ENCODE results near the gene IGFN1.

IGFN1 gene

GRCh38 chr1:201183753-201184152 lies 6.9 kb upstream of the IGFN1 start:
- H3K36me3 ChIP-seq: no peaks in the 10 kb centered on the region
- H3K4me3 ChIP-seq (ENCODE audit: low read depth in 1 of 2, low read length in 1 of 2): no peak overlapping the region
- peaks cover 20% of the 10 kb centered on the region for H3K27me3 ChIP-seq
- H3K27ac ChIP-seq: no peak overlapping the region
- H3K9me3 ChIP-seq: no peaks in the 10 kb centered on the region
- TF ChIP-seq, protein P1, sequence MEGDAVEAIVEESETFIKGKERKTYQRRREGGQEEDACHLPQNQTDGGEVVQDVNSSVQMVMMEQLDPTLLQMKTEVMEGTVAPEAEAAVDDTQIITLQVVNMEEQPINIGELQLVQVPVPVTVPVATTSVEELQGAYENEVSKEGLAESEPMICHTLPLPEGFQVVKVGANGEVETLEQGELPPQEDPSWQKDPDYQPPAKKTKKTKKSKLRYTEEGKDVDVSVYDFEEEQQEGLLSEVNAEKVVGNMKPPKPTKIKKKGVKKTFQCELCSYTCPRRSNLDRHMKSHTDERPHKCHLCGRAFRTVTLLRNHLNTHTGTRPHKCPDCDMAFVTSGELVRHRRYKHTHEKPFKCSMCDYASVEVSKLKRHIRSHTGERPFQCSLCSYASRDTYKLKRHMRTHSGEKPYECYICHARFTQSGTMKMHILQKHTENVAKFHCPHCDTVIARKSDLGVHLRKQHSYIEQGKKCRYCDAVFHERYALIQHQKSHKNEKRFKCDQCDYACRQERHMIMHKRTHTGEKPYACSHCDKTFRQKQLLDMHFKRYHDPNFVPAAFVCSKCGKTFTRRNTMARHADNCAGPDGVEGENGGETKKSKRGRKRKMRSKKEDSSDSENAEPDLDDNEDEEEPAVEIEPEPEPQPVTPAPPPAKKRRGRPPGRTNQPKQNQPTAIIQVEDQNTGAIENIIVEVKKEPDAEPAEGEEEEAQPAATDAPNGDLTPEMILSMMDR (IDR thresholded peaks at IDR 0.05): no peak
- peaks cover 0 to 10% of the 10 kb centered on the region in 2 experiments for H3K4me1 ChIP-seq (ENCODE audit: control insufficient read depth in 1 of 2, insufficient read depth in 1 of 2, low read depth in 1 of 2, low read length in 1 of 2)

DNA sequence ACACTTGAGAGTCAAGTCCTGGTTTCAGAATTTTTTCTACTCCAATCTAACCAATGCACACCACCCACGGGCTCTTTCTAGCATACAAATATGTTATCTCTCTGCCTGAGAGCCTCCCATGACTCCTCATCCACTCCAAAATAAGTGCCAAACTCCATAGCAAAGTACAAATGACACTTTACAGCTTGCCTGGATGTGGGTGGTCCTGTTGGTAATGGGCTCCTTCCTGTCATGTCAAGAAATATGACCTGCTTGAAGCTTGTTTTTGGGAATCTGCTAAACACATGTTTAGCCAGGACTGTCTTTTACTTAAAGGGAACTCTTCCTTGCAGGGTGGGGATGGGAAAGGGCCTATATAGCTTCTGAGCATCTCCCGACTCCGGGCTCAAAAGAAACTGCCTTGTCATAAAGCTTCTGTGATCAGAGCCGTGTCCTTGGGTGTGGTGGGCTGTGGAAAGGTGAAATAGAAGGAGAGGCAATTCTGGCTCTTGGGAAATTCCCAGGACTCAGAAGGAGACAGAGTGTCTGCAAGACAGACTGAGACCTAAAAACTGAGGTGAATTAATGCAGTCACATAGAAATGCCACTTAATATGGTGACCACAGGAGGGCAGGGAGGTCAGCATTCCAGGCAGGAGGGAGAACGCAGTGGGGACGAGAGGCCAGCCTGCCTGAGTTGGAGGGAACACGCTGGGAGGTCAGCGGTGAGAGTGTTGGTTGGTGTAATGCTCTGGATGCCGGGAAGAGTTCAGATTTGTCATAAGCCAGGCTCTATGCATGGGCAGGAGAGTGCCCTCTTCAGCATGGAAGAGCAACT lies 6.1 kb upstream of the IGFN1 start:
- H3K9me3 ChIP-seq: no peaks in the 10 kb centered on the region
- peaks cover 0 to 10% of the 10 kb centered on the region in 2 experiments for H3K4me1 ChIP-seq (ENCODE audit: control insufficient read depth in 1 of 2, insufficient read depth in 1 of 2, low read depth in 1 of 2, low read length in 1 of 2)
- no peaks in the 10 kb centered on the region for H3K36me3 ChIP-seq
- H3K27me3 ChIP-seq: peaks cover 24% of the 10 kb centered on the region
- H3K4me3 ChIP-seq (ENCODE audit: low read depth in 1 of 2, low read length in 1 of 2): no peak overlapping the region
- no peak overlapping the region for H3K27ac ChIP-seq
- TF ChIP-seq, protein P1 (IDR thresholded peaks at IDR 0.05): no peak

- Histone ChIP-seq H3K27ac (no peak overlapping the region), H3K36me3 (no peaks in the 10 kb centered on the region), H3K4me3 (ENCODE audit: low read depth in 1 of 2, low read length in 1 of 2) (no peak overlapping the region), H3K27me3 (peaks cover 30% of the 10 kb centered on the region), H3K9me3 (no peaks in the 10 kb centered on the region), H3K4me1 (ENCODE audit: control insufficient read depth in 1 of 2, insufficient read depth in 1 of 2, low read depth in 1 of 2, low read length in 1 of 2) (peaks cover 0 to 10% of the 10 kb centered on the region in 2 experiments)
- TF ChIP-seq, protein P1 (IDR thresholded peaks at IDR 0.05): no peak
Observed at GRCh38 chr1:201185123-201185453, 5.5 kb upstream of the IGFN1 start.

GRCh38 chr1:201185527-201186128 lies 5.0 kb upstream of the IGFN1 start:
- no peaks in the 10 kb centered on the region for H3K36me3 ChIP-seq
- H3K4me1 ChIP-seq (ENCODE audit: control insufficient read depth in 1 of 2, insufficient read depth in 1 of 2, low read depth in 1 of 2, low read length in 1 of 2): peaks cover 0 to 10% of the 10 kb centered on the region in 2 experiments
- no peak overlapping the region for H3K4me3 ChIP-seq (ENCODE audit: low read depth in 1 of 2, low read length in 1 of 2)
- H3K27me3 ChIP-seq: peaks cover 35% of the 10 kb centered on the region
- H3K9me3 ChIP-seq: no peaks in the 10 kb centered on the region
- TF ChIP-seq, protein P1 (IDR thresholded peaks at IDR 0.05): no peak
- no peak overlapping the region for H3K27ac ChIP-seq

- Histone ChIP-seq H3K4me3 (ENCODE audit: low read depth in 1 of 2, low read length in 1 of 2) (no peak overlapping the region), H3K36me3 (no peaks in the 10 kb centered on the region), H3K9me3 (no peaks in the 10 kb centered on the region), H3K27ac (no peak overlapping the region), H3K27me3 (peaks cover 41% of the 10 kb centered on the region), H3K4me1 (ENCODE audit: control insufficient read depth in 1 of 2, insufficient read depth in 1 of 2, low read depth in 1 of 2, low read length in 1 of 2) (peaks cover 0 to 10% of the 10 kb centered on the region in 2 experiments)
- TF ChIP-seq, protein P1 (IDR thresholded peaks at IDR 0.05): no peak
Observed at GRCh38 chr1:201186192-201186591, 4.4 kb upstream of the IGFN1 start.
